ENCODE measurements around the gene EMC10.
A peak's percentile ranks its signal among the peaks of the same experiment; 100 is the strongest.

Gene EMC10

DNA sequence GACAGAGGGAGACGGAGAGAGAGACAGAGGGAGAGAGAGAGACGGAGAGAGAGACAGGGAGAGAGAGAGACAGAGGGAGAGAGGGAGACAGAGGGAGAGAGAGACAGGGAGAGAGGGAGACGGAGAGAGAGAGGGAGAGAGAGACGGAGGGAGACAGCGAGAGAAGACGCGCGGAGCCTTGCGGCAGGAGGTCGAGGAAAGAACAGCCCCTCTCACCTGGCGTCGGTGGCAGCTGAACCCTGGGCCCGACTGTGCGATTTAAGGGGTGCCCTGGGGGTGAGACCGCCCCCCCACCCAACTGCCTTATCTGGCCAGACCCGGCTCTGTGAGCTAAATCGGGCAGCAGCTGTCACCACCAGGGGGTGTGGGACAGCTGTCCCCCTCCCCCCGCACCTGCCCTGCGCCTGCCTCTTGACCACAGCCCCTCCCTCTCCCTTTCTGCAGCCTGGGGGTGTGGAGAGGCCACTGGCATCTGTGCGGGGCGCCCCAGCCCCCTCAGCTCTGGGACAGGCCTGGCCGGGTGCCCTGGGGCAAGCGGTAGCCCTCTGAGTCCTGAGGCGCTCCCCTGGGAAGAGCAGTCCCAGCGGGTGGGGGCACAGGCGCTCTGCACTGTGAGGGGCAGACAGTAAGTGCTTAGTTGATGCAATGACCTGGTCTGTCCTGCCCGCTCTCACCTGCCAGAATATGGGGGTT lies 23.9 kb downstream of the EMC10 start:
- FAIRE-seq, result no peak

DNA sequence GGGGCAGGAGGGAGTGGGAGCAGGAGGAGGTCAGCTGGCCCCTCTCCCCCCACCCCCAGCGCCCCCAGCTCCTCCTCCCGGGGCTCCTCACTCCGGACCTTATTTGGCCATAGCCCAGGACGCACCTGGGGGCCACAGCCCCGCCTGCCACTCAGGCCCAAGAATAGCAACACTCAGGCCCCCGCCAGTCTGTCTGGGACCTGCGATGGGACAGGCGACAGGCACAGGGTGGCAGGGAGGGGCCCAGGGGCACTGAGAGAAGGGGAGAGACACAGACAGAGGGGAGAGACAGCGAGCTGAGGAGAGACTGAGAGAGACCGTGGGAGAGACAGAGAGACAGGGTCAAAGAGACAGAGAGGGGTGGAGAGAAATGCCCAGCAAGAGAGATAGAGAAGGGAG lies 24.4 kb downstream of the EMC10 start:
- FAIRE-seq, result no peak

DNA sequence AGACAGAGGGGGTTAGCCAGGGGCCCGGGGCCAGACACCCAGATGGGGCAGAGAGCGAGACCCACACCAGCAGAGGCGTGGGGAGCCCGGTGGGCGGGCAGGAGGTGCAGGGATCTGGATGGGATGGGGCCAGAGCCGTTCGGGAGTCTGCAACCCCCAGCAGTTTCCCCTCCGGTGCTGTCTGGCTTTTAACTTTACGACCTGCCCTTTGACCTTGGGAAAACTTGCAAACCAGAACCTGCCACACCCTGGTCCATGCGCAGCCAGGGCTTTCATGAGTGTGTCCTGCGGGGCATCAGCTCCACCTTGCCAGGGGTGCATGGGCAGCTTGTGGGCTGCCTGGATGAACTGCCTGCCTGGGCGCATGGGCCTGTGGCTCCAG lies 24.9 kb downstream of the EMC10 start:
- no peak for FAIRE-seq

DNA sequence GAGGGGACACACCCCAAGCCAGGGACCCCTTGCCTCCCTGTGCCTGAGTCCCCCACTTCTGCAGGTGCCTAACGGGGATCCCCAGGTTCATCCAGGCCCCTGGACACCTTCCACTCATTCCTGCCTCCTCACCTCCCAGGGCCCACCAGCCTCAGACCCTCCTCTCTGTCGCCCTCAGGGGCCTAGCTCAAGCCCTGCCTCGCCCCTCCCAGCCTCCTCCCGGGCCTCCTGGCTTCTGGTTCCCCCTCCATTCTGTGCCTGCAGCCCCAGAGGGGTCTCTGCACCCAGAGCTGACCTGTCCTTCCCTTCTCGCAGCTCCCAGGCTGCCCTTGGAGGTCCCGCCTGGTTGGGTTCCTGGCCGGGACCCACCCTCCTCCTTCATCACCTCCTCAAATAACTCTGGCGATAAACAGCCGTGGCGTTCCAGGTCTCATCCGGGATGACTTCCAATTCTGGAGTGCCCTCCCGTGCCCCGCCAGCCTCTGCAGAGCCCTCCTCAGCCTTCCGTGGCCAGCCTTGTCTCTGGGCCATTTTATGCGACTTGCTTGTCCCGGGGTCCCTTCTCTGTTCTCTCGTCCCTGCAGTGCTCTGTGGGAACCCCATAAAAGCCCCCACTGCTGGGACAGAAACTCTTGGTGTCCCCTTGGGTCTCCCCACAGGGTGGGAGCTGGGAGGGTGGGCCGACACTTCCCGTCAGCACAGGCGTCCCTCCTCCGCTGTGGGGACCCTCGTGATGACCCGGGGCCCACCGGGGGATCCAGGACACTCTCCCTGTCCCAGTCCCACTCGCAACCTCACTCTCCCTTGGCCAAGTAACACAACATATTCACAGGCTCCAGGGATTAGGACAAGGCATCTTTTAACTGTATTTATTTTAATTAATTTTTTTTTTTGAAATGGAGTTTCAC lies 25.5 kb downstream of the EMC10 start:
- FAIRE-seq, result no peak

DNA sequence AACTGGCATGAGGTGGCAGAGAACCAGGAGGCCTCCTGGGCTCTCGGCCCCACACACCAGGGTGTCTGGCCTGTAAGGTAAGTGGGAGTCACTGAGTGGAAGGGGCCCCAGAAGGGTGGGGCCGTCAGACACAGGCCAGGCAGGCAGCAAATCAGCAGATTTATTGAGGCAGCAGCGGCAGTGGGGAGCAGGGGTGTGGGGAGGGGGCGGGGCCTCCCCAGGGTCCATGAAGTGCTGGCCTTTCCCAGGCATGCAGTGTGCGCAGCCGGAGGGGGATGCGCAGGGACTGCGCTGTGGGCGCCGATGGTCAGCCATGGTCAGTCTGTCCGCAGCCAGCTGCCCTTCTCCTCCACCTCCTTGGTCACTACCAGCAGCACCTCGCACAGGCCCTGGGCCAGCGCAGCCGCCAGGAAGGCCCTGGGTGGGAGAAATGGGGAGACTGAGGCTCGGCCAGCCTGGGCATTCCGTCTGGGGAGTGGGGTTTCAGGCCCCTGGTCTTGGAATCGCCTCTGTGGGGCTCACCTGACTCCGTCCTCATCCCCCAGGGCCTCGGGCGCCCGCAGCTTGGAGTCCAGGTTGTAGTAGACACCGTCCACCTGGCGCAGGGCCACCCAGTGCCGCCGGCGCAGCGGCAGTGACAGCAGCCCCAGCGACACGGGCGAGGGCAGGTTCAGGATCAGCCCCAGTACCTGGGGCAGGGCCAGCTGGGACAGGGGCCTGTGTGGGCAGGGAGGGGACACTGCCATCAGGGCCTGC lies 29.7 kb downstream of the EMC10 start:
- FAIRE-seq, result no peak

DNA sequence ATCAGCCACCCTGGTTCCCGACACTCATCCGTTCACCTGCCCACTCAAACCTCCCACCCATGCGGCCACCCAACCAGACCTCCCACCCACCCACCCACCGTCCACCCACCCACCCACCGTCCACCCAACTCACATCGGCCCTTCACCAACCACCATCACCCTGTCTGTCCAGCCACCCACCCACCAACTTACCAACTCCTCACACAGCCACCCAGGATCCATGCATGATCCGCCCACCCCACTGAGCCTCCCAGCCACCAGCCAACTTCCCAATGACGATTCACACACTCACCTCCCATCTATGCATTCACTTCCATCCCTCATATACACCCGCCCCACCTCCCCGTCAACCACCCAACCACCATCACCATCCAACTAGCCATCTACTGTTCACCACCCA lies 30.4 kb downstream of the EMC10 start:
- no peak for FAIRE-seq

DNA sequence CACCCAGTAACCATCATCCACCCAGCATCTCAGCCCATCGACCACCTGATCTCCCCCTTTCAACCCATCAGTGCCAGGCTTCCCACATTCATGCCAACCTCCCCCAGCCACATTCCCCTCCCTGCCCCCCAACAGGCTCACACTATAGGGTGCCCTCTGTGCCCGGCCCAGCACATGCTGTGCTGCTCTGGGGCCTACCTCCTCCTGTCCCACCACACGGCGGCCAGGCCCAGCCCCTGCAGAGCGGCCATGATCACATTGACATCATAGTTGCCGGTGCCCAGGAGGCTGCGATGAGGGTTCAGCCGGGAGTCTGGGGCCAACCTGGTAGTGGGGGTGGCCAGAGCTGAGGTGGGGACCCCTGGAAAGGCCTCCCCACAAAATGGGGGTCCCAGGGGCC lies 31.1 kb downstream of the EMC10 start:
- FAIRE-seq, result no peak

DNA sequence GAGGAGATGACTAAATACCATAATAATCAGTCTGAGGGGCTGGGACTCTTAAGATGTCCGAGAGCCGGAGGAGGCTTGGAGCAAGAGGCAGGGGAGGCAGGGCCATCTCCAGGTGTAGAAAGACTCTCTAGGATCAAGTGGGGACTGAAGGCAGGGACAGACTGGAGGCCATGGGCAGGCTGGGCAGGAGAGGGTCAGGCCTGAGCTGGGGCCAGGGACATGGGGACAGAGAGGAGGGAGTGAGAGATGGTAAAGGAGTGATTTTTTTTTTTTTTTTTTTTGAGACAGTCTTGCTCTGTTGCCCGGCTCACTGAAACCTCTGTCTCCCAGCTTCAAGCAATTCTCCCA lies 32.5 kb downstream of the EMC10 start:
- no peak for FAIRE-seq

DNA sequence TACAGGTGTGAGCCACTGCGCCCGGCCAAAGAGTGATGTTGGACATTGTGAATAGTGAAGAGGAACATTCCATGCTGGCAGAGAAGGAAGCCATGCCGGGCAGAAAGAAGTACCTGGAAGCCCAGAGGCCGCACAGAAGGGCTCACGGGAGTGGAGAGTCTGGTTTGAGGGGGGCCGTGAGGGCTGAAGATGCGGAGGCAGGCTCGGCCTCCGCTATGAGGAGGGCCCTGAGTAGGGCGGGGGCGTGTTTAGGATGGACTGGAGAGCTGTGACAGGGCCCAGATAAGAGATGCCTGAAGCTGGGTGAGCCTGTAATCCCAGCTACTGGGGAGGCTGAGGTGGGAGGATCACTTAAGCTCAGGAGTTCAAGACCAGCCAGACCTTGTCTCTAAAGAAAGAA lies 33.1 kb downstream of the EMC10 start:
- FAIRE-seq, result no peak

DNA sequence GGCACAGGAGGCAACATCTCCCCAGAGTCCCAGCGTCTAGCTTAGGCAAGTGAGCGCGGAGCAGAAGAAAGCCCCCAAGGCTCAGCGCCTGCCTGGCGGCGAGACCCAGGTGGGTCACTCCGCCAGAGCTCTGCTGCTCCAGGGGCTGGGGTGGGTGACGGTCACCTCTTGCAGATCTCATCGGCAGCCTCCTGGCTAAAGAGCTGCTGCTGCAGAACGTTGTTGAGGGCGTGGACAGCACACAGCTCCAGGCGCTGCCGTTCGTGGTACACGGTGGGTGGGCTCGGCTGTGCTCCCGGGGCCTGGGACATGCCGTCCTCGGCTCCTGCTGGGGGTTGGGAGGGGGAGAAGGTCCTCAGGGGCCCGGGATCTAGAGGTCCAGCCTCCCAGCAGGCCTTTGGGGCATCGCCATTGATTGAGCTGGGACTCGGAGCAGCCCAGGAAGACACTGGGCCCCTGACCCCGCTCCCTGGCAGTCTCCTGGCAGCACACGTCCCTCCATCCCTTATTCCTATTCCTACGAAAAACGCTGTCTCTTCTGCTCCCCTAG lies 33.9 kb downstream of the EMC10 start:
- FAIRE-seq, result no peak

DNA sequence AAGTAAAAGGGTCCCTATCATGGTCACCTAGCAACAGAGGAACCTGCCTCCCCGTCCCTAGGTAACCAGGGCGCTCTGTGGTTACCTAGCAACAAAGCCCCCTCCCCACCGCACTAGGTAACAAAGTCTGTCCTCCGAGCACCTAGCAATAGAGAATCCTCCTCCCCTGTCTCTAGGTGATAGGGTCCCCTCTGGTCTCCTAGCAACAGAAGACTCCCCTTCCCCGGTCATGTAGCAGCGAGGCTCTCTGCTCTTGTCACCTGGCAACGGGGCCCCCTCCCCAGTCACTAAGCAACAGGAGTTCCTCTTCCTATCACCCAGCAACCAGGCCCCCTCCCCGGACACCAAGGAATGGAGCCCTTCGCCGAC lies 34.4 kb downstream of the EMC10 start:
- no peak for FAIRE-seq

DNA sequence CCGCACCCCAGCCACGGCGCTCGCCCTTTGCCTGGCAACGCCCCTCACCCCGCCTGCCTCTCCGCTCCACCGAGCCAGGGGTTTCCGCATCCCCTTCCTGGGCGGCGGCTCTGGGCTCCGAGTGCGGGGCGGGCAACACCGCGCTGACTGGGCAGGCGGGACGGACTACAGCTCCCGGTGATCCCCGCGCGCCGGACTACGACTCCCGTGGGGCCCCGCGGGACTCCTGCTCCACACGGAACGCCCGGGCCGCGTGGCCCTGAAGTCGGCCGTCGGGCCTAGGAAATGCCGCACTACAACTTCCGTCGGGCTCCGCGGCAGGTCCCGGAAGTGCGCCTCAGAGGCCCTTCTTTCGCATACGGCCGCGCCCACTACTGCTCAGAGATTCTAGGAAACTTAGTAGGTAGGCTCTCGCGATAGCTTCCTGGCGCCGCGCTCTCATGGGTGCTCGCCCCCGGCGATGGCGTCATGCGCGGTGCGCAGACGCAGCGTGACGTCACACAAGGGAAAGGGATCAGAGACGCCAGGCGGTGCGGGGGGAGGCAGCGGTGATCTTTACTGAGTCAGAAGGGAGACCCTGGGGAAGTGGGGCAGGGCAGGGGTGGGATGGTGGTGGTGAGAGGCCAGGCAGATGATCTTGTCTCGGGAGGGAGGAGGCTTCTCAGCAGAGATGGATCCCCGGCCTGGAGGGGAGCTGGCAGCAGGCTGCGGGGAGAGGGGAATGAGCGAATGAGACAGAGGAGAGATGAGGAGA lies 34.9 kb downstream of the EMC10 start, which contains the start of gene JOSD2:
Gene JOSD2 (minus strand): TSS at position 123 of the 754 bp plus-strand sequence. CDS start 760 bp downstream, outside the sequence.
- peak; percentile 97 for FAIRE-seq

DNA sequence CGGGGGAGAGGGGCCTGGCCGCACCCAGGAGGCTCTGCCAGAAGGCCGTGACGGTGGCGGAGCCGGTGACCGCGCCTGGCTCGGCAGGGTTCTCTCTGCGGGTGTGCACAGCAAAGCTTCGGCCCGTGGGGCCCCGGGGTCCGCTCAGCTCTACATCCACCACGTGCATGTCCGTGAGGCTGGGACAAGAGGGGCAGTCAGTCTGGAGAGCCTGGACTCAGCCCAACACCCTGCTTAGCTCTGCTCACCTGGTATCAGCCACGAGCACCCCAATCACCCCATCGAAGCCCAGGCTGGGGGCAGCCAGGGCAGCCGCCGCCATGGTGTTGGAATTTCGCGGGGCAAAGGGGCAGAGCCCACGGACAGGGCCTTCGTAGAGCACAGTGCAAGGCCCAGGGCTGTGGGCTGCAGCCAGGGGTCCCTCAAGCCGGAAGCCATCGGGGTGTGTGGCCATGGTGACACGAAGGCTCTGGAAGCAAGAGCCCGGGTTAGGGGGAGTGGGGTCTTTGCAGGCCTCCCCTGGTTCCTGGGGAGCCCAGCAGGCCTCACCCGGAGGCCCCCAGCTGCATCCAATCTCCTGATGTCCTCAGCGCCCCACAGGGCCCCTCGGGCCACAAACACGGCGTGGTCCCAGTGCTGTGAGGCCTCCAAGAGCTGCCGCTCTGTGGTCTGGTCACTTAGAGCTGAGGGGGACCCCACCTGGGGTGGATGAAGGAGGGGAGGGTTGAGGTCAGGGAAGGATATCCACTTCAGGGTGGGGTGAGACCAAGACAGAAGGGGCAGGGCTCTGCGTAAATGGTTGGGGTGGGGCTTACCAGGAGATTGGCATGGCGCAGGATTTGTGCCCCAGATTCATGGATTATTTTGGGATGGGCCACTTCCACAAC lies 36.0 kb downstream of the EMC10 start:
- FAIRE-seq, result no peak

DNA sequence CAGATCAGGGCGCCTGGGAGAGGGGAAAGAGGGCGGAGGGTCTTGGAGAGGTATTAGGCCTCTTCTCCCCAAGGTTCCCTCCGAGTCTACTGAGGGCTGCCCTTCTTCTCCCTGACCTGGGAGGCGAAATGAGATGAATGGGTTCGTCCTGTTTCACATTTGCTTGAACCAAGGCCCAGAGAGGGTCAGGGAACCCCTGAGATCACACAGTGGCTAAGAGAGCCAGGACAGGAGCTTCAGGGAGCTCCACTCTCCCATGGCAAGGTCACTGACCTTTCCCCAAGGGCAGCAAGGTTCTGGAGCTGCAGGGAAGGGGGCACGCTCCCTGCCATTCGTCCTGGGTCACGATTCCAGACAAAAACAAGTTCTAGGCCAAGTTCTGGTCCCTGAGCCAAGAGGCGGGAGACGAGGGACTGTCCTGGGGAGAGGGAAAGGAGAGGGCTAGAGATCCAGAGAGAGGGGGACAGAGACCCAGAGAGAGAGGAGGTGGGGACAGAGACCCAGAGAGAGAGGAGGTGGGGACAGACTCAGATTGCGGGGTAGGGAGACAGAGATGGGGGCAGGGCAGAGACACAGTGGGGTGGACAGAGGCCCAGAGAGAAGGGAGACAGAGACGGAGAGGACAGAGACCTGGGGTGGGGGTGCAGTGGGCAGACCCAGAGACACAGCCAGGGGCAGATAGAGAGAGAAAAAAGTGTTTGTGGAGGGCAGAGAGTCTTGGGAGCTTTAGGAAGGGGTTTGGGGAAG lies 36.9 kb downstream of the EMC10 start:
- FAIRE-seq, result no peak

DNA sequence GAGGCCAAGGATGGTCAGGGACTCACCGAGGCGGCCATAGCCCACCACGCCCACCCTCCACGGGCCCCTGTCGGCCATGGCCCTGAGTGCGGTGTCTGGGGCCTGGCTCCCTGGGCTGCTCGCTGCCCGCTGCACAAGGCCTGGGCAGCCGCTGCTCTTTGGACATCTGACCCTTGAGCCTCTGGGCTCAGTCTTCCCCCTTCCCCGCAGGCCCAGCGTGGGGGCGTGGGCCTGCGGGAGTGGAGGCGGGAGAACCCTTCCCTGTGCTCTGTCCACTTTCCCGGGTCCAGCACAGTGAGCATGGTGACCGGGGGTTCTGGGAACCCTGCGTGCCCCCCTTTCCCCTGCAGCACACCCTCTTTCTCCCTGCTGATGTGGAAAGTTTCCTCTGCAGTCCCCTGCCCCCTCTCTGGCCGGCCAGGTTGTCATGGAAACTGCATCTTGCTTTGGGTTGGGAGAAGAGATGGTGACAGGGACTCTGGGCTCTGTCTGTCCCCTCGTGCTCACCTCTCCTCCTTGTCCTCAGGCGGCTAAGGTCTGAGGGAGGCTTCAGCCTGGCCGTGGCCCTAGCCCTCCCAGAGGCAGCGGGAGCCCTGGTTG lies 37.5 kb downstream of the EMC10 start, which contains the start of gene ASPDH:
Gene ASPDH (minus strand): TSS at position 168 of the 600 bp plus-strand sequence. CDS start 90 bp downstream, at position 78.
- no peak for FAIRE-seq

DNA sequence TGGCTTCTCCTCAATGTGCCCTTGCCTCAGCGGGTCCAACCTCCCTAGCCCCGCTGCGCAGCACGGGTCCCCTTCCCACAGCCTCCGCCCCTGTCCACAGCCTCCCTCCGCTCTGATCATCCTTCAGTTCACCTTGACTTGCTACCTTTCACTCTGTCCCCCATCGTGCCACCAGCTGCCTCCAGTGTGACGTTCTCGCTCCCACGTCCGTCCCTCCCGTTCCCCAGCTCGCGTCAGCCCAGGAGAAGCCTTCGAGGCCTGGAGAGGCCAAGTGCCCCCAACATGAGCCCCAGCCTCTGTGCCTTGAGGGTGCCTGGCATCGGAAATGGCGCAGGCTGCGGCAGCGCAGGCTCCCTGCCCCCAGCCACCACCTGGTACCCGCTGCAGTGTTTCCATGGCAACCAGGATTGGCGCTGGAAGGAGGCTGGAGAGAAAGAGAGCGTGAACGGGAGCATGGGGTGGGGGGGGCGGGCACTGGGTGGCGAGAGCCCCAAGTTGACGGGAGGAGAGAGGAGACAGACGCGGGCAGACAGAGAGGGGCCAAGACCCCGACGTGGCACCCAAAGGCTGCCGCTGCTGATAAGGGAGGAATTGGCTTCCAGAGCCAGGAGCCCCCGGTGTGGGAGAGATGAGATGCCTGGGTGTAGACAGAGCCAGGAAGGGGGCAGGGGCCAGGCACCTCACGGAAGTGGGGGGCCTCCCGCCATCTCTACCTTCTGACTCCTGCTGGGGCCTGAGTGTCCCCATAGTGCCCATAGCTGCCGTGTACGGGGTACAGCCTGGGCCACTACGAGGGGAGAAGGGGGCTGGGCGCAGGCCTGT lies 38.2 kb downstream of the EMC10 start:
- FAIRE-seq, result no peak

DNA sequence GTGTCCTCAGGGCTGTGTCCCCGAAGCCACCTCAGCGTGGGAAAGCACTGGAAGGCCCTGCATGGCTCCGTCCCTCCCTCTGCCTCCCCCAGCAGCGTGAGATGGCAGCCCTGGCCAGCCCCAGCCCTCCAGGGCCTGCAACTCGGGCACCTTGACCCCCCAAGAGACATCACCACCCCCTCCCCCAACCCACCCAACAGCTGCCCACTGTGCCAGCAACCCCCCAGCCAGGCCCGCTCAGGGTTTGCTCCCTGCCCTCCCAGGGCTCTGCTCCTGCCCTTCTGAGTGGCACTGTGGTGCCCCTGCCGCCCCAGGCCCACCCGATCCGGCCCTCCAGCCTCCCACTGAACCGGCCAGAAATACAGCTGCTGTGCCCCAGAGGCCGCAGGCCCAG lies 38.9 kb downstream of the EMC10 start:
- FAIRE-seq, result no peak

DNA sequence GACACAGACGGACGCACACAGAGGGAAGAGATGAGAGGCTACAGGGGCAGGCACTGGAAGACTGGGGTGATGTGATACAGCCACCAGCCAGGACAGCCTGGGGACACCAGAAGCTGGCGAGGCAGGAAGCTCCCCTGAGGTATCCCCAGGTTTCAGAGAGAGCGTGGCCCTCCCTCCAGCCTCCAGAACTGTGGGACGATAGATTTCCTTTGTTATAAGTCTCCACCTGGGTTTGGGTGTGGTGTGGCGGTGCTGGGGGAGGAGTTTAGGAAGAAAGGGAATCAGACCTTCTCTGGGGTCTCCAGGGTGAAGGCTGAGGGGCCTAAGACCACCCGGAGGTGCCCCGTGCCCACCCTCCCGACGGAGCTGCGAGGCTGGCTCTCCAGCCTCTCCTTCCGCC lies 40.1 kb downstream of the EMC10 start:
- no peak for FAIRE-seq

Data from endometrium (tissue), 2 donors.